ENCODE data around the gene DHX36. TPM values are rescaled to one million over a fixed set of nuclear protein-coding genes. Genes with fewer than 3 reads are reported as not detected.
A peak's percentile ranks its signal among the peaks of the same experiment; 100 is the strongest.

DHX36 gene
- total RNA-seq, 6 donors from 2014 or later: 35.0 to 95.3 (median 54.2) TPM

DNA sequence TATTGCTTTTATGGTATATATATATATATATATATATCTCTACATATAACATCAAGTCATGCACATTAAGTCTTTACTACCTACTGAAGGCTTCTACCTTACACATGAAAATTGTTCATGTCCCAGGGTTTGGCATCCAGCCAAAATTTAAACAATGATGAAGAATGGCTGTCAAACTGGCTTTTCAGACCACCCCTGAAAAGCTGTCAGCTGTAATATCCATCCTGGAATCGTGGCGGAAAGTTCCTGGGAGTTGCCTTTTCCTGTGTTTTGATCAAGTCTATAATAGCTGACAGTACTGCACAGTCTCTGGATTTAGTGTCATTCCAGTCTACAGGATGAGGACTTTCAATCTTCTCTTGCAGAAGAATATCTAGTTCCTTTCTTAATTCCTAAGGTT, 48.3 kb downstream of the DHX36 start:
- TF ChIP-seq, protein P1, sequence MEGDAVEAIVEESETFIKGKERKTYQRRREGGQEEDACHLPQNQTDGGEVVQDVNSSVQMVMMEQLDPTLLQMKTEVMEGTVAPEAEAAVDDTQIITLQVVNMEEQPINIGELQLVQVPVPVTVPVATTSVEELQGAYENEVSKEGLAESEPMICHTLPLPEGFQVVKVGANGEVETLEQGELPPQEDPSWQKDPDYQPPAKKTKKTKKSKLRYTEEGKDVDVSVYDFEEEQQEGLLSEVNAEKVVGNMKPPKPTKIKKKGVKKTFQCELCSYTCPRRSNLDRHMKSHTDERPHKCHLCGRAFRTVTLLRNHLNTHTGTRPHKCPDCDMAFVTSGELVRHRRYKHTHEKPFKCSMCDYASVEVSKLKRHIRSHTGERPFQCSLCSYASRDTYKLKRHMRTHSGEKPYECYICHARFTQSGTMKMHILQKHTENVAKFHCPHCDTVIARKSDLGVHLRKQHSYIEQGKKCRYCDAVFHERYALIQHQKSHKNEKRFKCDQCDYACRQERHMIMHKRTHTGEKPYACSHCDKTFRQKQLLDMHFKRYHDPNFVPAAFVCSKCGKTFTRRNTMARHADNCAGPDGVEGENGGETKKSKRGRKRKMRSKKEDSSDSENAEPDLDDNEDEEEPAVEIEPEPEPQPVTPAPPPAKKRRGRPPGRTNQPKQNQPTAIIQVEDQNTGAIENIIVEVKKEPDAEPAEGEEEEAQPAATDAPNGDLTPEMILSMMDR (IDR thresholded peaks at IDR 0.05): no peak
- no peak for TF ChIP-seq POLR2AphosphoS5 (IDR thresholded peaks at IDR 0.05)
- peaks cover 7 to 75% (median 20%) of the 10 kb centered on the region in 4 donors for H3K36me3 ChIP-seq
- peak overlapping the region in 1 of 4 donors; percentile 7 for H3K27ac ChIP-seq
- WGBS, 2 donors: 43 to 65% methylated on average over 2 of the region's 2 CpGs
- DNase-seq: no peak
- no peaks in the 10 kb centered on the region for H3K9me3 ChIP-seq
- peaks cover 0 to 9% (median 0%) of the 10 kb centered on the region in 4 donors for H3K4me1 ChIP-seq
- no peak overlapping the region for H3K4me3 ChIP-seq
- H3K27me3 ChIP-seq: no peaks in the 10 kb centered on the region
- no peak for ATAC-seq (ENCODE audit: low FRiP score in 2 of 2)

DNA sequence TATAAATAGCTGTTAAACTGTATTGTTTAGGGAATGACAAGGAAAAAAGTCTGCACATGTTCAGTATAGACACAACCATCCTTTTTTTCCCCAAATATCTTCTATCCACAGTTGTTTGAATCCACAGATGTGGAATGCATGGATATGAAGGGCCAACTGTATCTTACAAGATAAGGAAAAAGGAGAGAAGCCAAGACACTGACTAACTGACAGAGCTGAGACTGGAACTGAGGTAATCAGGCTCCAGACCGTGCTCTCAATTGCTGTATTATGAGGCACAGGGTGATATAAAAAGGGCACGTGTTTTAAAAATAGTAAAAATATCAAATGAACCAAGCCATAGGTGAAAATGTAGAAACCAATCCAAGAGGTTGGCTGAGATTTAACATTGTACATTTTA, 49.0 kb downstream of the DHX36 start:
- TF ChIP-seq, protein P1 (IDR thresholded peaks at IDR 0.05): no peak
- TF ChIP-seq POLR2A (IDR thresholded peaks at IDR 0.05) (no peak), EP300 (IDR thresholded peaks at IDR 0.05) (no peak), POLR2AphosphoS5 (IDR thresholded peaks at IDR 0.05) (no peak)
- WGBS, 2 donors: 83 to 84% methylated on average over 2 of the region's 2 CpGs
- DNase-seq: no peak
- no peak overlapping the region for H3K27ac ChIP-seq
- no peaks in the 10 kb centered on the region for H3K9me3 ChIP-seq
- peaks cover 4 to 70% (median 20%) of the 10 kb centered on the region in 4 donors for H3K36me3 ChIP-seq
- no peak for ATAC-seq (ENCODE audit: low FRiP score in 2 of 2)
- no peak overlapping the region for H3K4me3 ChIP-seq
- H3K27me3 ChIP-seq: no peaks in the 10 kb centered on the region
- H3K4me1 ChIP-seq: peaks cover 0 to 9% (median 0%) of the 10 kb centered on the region in 4 donors

DNA sequence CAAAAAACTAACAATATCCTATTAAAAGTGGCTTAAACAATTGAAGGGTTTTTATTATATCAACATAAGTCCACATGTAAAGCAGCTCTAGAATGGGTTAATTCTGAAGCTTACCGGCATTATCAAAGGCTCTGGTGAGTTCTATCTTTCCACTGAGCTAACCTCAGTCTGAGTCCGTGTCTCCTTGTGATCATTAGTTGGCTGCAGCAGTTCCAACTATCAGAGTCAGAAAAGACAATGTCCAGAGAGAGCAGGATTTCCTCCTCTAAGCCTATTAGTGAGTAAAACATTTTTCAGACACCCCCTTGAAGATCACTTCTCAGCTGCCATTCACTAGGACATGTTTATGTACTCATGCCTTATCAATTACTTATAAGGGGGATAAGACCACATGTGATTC, 49.9 kb downstream of the DHX36 start:
- peak in 1 of 2 donors; percentile 24 for ATAC-seq (ENCODE audit: low FRiP score in 2 of 2)
- whole genome bisulfite sequencing, 2 donors: 52 to 73% methylated on average over 2 of the region's 2 CpGs
- Histone ChIP-seq H3K9me3 (no peaks in the 10 kb centered on the region), H3K4me1 (peaks cover 0 to 9% (median 0%) of the 10 kb centered on the region in 4 donors), H3K4me3 (no peak overlapping the region), H3K27me3 (no peaks in the 10 kb centered on the region), H3K36me3 (peaks cover 4 to 70% (median 17%) of the 10 kb centered on the region in 4 donors), H3K27ac (peak overlapping the region in 1 of 4 donors; percentile 5)
- DNase-seq: no peak
- TF ChIP-seq, protein P1 (IDR thresholded peaks at IDR 0.05): no peak
- TF ChIP-seq POLR2AphosphoS5 (IDR thresholded peaks at IDR 0.05) (no peak), POLR2A (IDR thresholded peaks at IDR 0.05) (no peak), EP300 (IDR thresholded peaks at IDR 0.05) (no peak)

DNA sequence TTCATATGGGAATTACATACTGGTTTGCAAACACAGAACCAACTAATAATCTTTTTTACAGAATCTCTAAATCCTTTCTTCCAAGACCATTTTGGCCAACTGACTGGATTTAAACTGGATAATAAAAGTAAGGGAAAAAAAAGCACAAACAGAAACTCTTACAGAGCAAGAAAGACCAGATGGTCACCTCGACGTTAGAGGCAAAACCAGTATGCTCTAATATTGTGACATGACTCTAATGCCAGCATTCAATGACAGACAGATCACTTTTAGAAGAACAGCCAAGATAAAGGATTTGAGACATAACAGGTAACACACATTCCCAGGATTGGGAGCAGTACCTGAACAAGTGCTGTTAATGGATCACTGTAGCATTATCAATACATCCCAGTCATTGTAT, 50.9 kb downstream of the DHX36 start:
- peaks cover 4 to 60% (median 17%) of the 10 kb centered on the region in 4 donors for H3K36me3 ChIP-seq
- DNase-seq (no peak), ATAC-seq (ENCODE audit: low FRiP score in 2 of 2) (no peak)
- no peak overlapping the region for H3K27ac ChIP-seq
- H3K27me3 ChIP-seq: no peaks in the 10 kb centered on the region
- H3K4me3 ChIP-seq: no peak overlapping the region
- peaks cover 0 to 9% (median 0%) of the 10 kb centered on the region in 4 donors for H3K4me1 ChIP-seq
- H3K9me3 ChIP-seq: no peaks in the 10 kb centered on the region
- 72 to 77% methylated on average over 2 of the region's 2 CpGs for WGBS, 2 donors
- TF ChIP-seq EP300 (IDR thresholded peaks at IDR 0.05) (no peak), POLR2A (IDR thresholded peaks at IDR 0.05) (no peak), POLR2AphosphoS5 (IDR thresholded peaks at IDR 0.05) (no peak)
- TF ChIP-seq, protein P1 (IDR thresholded peaks at IDR 0.05): no peak

DNA sequence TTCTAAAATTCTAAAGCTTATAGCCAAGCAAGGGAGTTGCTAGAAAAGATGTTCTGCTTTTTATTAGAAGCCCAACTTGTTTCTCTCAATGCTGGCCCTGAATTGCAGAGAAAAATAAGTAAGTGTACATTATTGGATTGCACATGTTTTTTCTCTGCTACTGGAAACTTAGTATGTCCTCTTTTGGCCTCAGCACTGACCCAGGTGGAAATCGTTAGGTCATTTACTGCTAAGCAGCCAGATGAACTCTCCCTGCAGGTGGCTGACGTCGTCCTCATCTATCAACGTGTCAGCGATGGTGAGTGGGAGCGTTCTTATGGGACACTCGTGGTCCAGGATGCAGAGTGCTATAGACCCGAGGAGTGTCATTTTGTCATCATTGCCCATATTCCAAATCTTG, 69.8 kb downstream of the DHX36 start:
- WGBS, 2 donors: 84 to 85% methylated on average over 8 of the region's 8 CpGs
- TF ChIP-seq, protein P1 (IDR thresholded peaks at IDR 0.05): no peak
- ATAC-seq (ENCODE audit: low FRiP score in 2 of 2): no peak
- DNase-seq: no peak
- peaks cover 0 to 4% (median 0%) of the 10 kb centered on the region in 4 donors for H3K4me1 ChIP-seq
- no peak overlapping the region for H3K4me3 ChIP-seq
- H3K27me3 ChIP-seq: no peaks in the 10 kb centered on the region
- no peak overlapping the region for H3K27ac ChIP-seq
- no peaks in the 10 kb centered on the region for H3K9me3 ChIP-seq
- peaks cover 0 to 68% (median 36%) of the 10 kb centered on the region in 4 donors for H3K36me3 ChIP-seq
